WTC11 (cell line): Measurements from ENCODE around the gene SLC44A5.

ENCODE experiments used
- FOXJ3 ChIP-seq: sonication (generic); formaldehyde crosslinking; IDR thresholded peaks from 2 replicates; pipeline ENCODE4 v1.9.0; 2021; ENCODE audit warnings: missing genetic modification reagents, mild to moderate bottlenecking, borderline replicate concordance
- ZNF263 ChIP-seq: sonication (generic); formaldehyde crosslinking; IDR thresholded peaks from 2 replicates; pipeline ENCODE4 v1.8.1; 2022; ENCODE audit warnings: low read depth, mild to moderate bottlenecking, moderate library complexity, missing genetic modification reagents
- TF ChIP-seq, protein P1 (sequence below): fragments of 200-600 bp; IDR thresholded peaks from 2 replicates; pipeline ENCODE4 v1.8.0; 2022; ENCODE audit warnings: antibody characterized with exemption

DNA sequence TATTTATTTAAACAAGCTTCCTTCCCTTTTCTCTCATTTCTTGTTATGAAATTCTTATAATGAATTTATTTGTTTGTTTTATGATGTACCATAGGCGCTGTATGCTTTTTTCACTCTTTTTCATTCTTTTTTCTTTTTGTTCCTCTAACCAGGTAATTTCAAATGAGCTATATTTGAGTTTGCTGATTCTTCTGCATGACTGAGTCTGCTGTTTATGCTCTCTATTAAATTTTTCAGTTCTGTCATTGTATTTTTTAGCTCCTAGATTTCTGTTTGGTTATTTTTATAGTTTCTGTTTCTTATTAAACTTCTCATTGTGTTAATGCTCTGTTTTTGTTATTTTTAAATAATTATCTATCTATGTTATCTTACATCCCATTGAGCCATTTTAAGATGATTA, 244.3 kb downstream of the SLC44A5 start:
- TF ChIP-seq ZNF263 (CRISPR knock-in tag): no peak
- TF ChIP-seq FOXJ3: no peak
- TF ChIP-seq, protein P1, sequence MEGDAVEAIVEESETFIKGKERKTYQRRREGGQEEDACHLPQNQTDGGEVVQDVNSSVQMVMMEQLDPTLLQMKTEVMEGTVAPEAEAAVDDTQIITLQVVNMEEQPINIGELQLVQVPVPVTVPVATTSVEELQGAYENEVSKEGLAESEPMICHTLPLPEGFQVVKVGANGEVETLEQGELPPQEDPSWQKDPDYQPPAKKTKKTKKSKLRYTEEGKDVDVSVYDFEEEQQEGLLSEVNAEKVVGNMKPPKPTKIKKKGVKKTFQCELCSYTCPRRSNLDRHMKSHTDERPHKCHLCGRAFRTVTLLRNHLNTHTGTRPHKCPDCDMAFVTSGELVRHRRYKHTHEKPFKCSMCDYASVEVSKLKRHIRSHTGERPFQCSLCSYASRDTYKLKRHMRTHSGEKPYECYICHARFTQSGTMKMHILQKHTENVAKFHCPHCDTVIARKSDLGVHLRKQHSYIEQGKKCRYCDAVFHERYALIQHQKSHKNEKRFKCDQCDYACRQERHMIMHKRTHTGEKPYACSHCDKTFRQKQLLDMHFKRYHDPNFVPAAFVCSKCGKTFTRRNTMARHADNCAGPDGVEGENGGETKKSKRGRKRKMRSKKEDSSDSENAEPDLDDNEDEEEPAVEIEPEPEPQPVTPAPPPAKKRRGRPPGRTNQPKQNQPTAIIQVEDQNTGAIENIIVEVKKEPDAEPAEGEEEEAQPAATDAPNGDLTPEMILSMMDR: no peak
